GM19328 (cell line): ENCODE data around the gene PLEKHA3.
A peak's percentile ranks its signal among the peaks of the same experiment; 100 is the strongest.
"Not testable (repeated sequence)": the region's sequence is repeated elsewhere in the genome, so short reads cannot be mapped to it uniquely, and the experiment has no call there.

Experiments
- ATAC-seq: cut with Tn5 transposase; IDR thresholded peaks from one replicate; pipeline ENCODE4 v1.9.1; 2021; ENCODE audit warnings: mild to moderate bottlenecking, moderate library complexity; ENCODE audit not compliant: unreplicated experiment

Gene PLEKHA3

GRCh38 chr2:178480227-178481181 is at the start of gene PLEKHA3:
TSS of gene PLEKHA3 (plus strand) at chr2:178480457. CDS start at chr2:178480870, 413 bp downstream.
- peak; percentile 69 for ATAC-seq

- ATAC-seq, result no peak
These were observed 43.6 kb upstream of the PLEKHA3 start for GRCh38 chr2:178436662-178437061.

GRCh38 chr2:178441426-178441825 is 38.8 kb upstream of the PLEKHA3 start:
- ATAC-seq, result no peak

GRCh38 chr2:178448968-178449661 is 31.1 kb upstream of the PLEKHA3 start:
- ATAC-seq, result no peak

GRCh38 chr2:178449700-178450523 is 30.3 kb upstream of the PLEKHA3 start:
- ATAC-seq, result peak; percentile 3

- peak; percentile 35 for ATAC-seq
These were observed 29.8 kb upstream of the PLEKHA3 start for GRCh38 chr2:178450524-178450773.

- peak; percentile 83 for ATAC-seq
These were observed 29.3 kb upstream of the PLEKHA3 start, which contains the start of the genes PJVK and PRKRA for GRCh38 chr2:178450774-178451525. TSS of gene PJVK (plus strand) at chr2:178451378. CDS start at chr2:178453410, 2,032 bp downstream. TSS of gene PRKRA (minus strand) at chr2:178451175. CDS start at chr2:178451030, 145 bp downstream.

GRCh38 chr2:178452334-178452733 is 27.9 kb upstream of the PLEKHA3 start:
- no peak for ATAC-seq

GRCh38 chr2:178452870-178453269 is 27.4 kb upstream of the PLEKHA3 start:
- no peak for ATAC-seq

GRCh38 chr2:178455947-178456346 is 24.3 kb upstream of the PLEKHA3 start:
- ATAC-seq, result no peak

- ATAC-seq, result no peak
These were observed 22.8 kb upstream of the PLEKHA3 start for GRCh38 chr2:178457390-178457886.

GRCh38 chr2:178469219-178469849 is 10.9 kb upstream of the PLEKHA3 start:
- ATAC-seq, result no peak

- ATAC-seq, result not testable (repeated sequence)
These were observed 8.9 kb upstream of the PLEKHA3 start for GRCh38 chr2:178471313-178471712.

GRCh38 chr2:178473373-178473772 is 6.9 kb upstream of the PLEKHA3 start:
- no peak for ATAC-seq

GRCh38 chr2:178473931-178474330 is 6.3 kb upstream of the PLEKHA3 start:
- no peak for ATAC-seq

- no peak for ATAC-seq
These were observed 5.7 kb upstream of the PLEKHA3 start for GRCh38 chr2:178474560-178474959.

- no peak for ATAC-seq
These were observed 3.8 kb upstream of the PLEKHA3 start for GRCh38 chr2:178476477-178476876.

GRCh38 chr2:178477443-178478129 is 2.7 kb upstream of the PLEKHA3 start:
- ATAC-seq, result no peak

GRCh38 chr2:178478130-178478438 is 2.2 kb upstream of the PLEKHA3 start:
- no peak for ATAC-seq
